B cell (primary cell): Measurements from ENCODE around the gene MYOD1. TPM values are rescaled to one million over a fixed set of nuclear protein-coding genes. Genes with fewer than 3 reads are reported as not detected.

Experiments
- ATAC-seq: fragments of 200-7000 bp; cut with Tn5 transposase; one replicate; pipeline ENCODE4 v1.10.0; 2021; ENCODE audit warnings: low read depth, mild to moderate bottlenecking, moderate number of reproducible peaks, moderate library complexity
- CTCF ChIA-PET: fragments of 350-600 bp; sonication (Branson Sonifier 250); formaldehyde crosslinking; loops from one replicate; lab custom pipeline; 2021; ENCODE audit warnings: antibody characterized with exemption, inconsistent platforms; lab: Charles Lee
- POLR2A ChIA-PET: fragments of 350-600 bp; sonication (Branson Sonifier 250); formaldehyde crosslinking; loops from one replicate; lab custom pipeline; 2021; ENCODE audit warnings: antibody characterized with exemption; lab: Charles Lee
- DNase-seq: peaks from one replicate; pipeline ENCODE4 v3.0.0; 2013
- H2AFZ ChIP-seq: 2 replicates; pipeline ENCODE4 v1.6.1; 2012; ENCODE audit warnings: mild to moderate bottlenecking, low read depth, low read length; ENCODE audit not compliant: insufficient read depth, poor library complexity, severe bottlenecking
- H3K27ac ChIP-seq, 2 donors: 1 replicate in 1 of 2; 2 replicates in 1 of 2; pipeline ENCODE4 v1.5.1; 2012 to 2013; ENCODE audit warnings: low read length in 2 of 2, mild to moderate bottlenecking in 2 of 2, moderate library complexity in 1 of 2
- H3K27me3 ChIP-seq, 4 experiments: fragments of 200-600 bp in 1 of 4; sonication (generic) in 1 of 4; replicated peaks in 1 of 4; 1 replicate in 2 of 4; 2 replicates in 2 of 4; pipeline versions ENCODE4 v1.6.1 to v1.7.0; 2013 to 2016; ENCODE audit warnings: low read length in 3 of 4, mild to moderate bottlenecking in 2 of 4, mixed read lengths in 1 of 4, moderate library complexity in 1 of 4; ENCODE audit not compliant: insufficient read depth in 4 of 4, control insufficient read depth in 3 of 4; ENCODE audit errors: control extremely low read depth in 1 of 4
- H3K36me3 ChIP-seq, 2 experiments: replicated peaks in 1 of 2; 1 replicate in 1 of 2; 2 replicates in 1 of 2; pipeline versions ENCODE4 v1.6.1 to v1.7.1; 2013; ENCODE audit warnings: low read length in 1 of 2; ENCODE audit not compliant: insufficient read depth in 2 of 2, control insufficient read depth in 1 of 2; ENCODE audit errors: control extremely low read depth in 1 of 2, extremely low read depth in 1 of 2
- H3K4me1 ChIP-seq, 2 donors: fragments of 200-600 bp in 1 of 2; sonication (generic) in 1 of 2; 1 replicate in 1 of 2; 2 replicates in 1 of 2; pipeline versions ENCODE4 v1.5.1 to v1.6.1; 2013 to 2017; ENCODE audit warnings: low read length in 2 of 2; ENCODE audit not compliant: control insufficient read depth in 2 of 2, insufficient read depth in 2 of 2
- H3K4me2 ChIP-seq: replicated peaks from 2 replicates; pipeline ENCODE3; 2012; ENCODE audit warnings: mild to moderate bottlenecking, low read depth, low read length; ENCODE audit not compliant: poor library complexity, severe bottlenecking
- H3K4me3 ChIP-seq, 5 experiments: fragments of 200-600 bp in 1 of 5; sonication (generic) in 1 of 5; 1 replicate in 3 of 5; 2 replicates in 2 of 5; pipeline versions ENCODE4 v1.5.1 to v1.7.0; 2011 to 2016; ENCODE audit warnings: low read length in 4 of 5, mild to moderate bottlenecking in 4 of 5, low read depth in 2 of 5, control low read depth in 1 of 5, moderate library complexity in 1 of 5; ENCODE audit not compliant: insufficient read depth in 1 of 5; ENCODE audit errors: control extremely low read depth in 1 of 5, extremely low read depth in 1 of 5
- H3K79me2 ChIP-seq: fragments of 200-600 bp; sonication (generic); one replicate; pipeline ENCODE4 v1.6.0; 2016; ENCODE audit warnings: low read length; ENCODE audit not compliant: control insufficient read depth, insufficient read depth
- H3K9ac ChIP-seq: fragments of 200-600 bp; sonication (generic); 2 replicates; pipeline ENCODE4 v1.6.1; 2017; ENCODE audit warnings: mild to moderate bottlenecking, low read length, moderate library complexity
- H3K9me3 ChIP-seq, 3 donors: one replicate each; pipeline versions ENCODE4 v1.6.1 to v1.7.1; 2013; ENCODE audit warnings: low read length in 2 of 3; ENCODE audit not compliant: control insufficient read depth in 2 of 3, insufficient read depth in 1 of 3; ENCODE audit errors: control extremely low read depth in 1 of 3
- H4K20me1 ChIP-seq: 2 replicates; pipeline ENCODE4 v1.6.0; 2012; ENCODE audit warnings: mild to moderate bottlenecking, low read length; ENCODE audit not compliant: insufficient read depth, control insufficient read depth, poor library complexity, severe bottlenecking
- H3K27ac Mint-ChIP-seq: one replicate; pipeline ENCODE4 v1.8.0; 2021; ENCODE audit warnings: mixed read lengths
- H3K27me3 Mint-ChIP-seq: one replicate; pipeline ENCODE4 v1.8.0; 2021; ENCODE audit warnings: mixed read lengths
- H3K4me1 Mint-ChIP-seq: one replicate; pipeline ENCODE4 v1.8.0; 2021; ENCODE audit warnings: mixed read lengths
- H3K4me3 Mint-ChIP-seq: one replicate; pipeline ENCODE4 v1.8.0; 2021; ENCODE audit warnings: mixed read lengths
- H3K9me3 Mint-ChIP-seq: one replicate; pipeline ENCODE4 v1.8.0; 2022; ENCODE audit warnings: mixed read lengths; ENCODE audit not compliant: insufficient read depth
- CTCF ChIP-seq: fragments of 200-600 bp; IDR thresholded peaks from one replicate; pipeline ENCODE4 v1.8.0; 2022; ENCODE audit warnings: antibody characterized with exemption, mild to moderate bottlenecking
- EZH2 ChIP-seq: IDR thresholded peaks from 2 replicates; pipeline ENCODE4 v1.6.1; 2012; ENCODE audit warnings: borderline replicate concordance, low read depth, mild to moderate bottlenecking, moderate library complexity, low read length; ENCODE audit not compliant: insufficient read depth, poor library complexity, severe bottlenecking
- WGBS: methylation state at CpG from one replicate; pipeline ENCODE4 v1.1.5; 2013; ENCODE audit warnings: missing lambda C conversion rate; ENCODE audit not compliant: insufficient coverage; 5-methylcytosine and 5-hydroxymethylcytosine counted together
- intact Hi-C: fragments of 100-400 bp; cut with micrococcal nuclease; formaldehyde crosslinking; loops from one replicate; pipeline ENCODE4 v1.10.0; 2022
- polyA plus RNA-seq: library from polyadenylated mRNA; depleted of rRNA; stranded (reverse); fragments of >200 nt; gene quantifications from 2 replicates; pipeline ENCODE4 v1.2.3, GENCODE V29; 2012
- total RNA-seq, 2 donors: library from RNA; stranded (reverse); fragments of 120-200 nt in 1 of 2; gene quantifications; 1 replicate in 1 of 2; 2 replicates in 1 of 2; pipeline versions ENCODE4 v1.2.3 to v1.2.4, GENCODE V29; 2013 to 2022

Gene MYOD1
- total and polyA plus RNA-seq, 2 donors (not counting 1 experiment from before 2014, with no cell fraction given) = not detected

- TF ChIP-seq EZH2 (no peak), CTCF (no peak)
- no peak overlapping the region for H3K9ac ChIP-seq
- H3K4me1 ChIP-seq = peaks cover 0 to 2% of the 10 kb centered on the region in 2 donors
- ATAC-seq (no peak), DNase-seq (no peak)
- ChIA-PET CTCF (interaction anchor here (0.7 kb wide), 1 partner anchor 89 kb away, joined by 3 read pairs; no protein-coding TSS in a partner anchor), POLR2A (no interaction called here)
- no peak overlapping the region for H3K4me2 ChIP-seq
- no peak overlapping the region for H3K27ac ChIP-seq
- intact Hi-C loops = no loop called here
- no peaks in the 10 kb centered on the region for H3K79me2 ChIP-seq
- no peak overlapping the region for H2AFZ ChIP-seq
- Mint-ChIP-seq H3K4me3 (no peak overlapping the region), H3K27me3 (peaks cover 42% of the 10 kb centered on the region), H3K4me1 (peaks cover 8% of the 10 kb centered on the region), H3K9me3 (no peaks in the 10 kb centered on the region), H3K27ac (no peak overlapping the region)
- H3K36me3 ChIP-seq = no peaks in the 10 kb centered on the region
- WGBS = 45% methylated on average over 9 of the region's 15 CpGs
- H4K20me1 ChIP-seq = no peaks in the 10 kb centered on the region
- H3K4me3 ChIP-seq = no peak overlapping the region
- H3K9me3 ChIP-seq = peaks cover 0 to 18% (median 0%) of the 10 kb centered on the region in 3 donors
- H3K27me3 ChIP-seq = peaks cover 0 to 55% (median 14%) of the 10 kb centered on the region in 4 experiments
These were observed 17.8 kb downstream of the MYOD1 start for GRCh38 chr11:17736930-17737817.
